Measurements from ENCODE around the gene FOXN3. TPM values are rescaled to one million over a fixed set of nuclear protein-coding genes. Genes with fewer than 3 reads are reported as not detected.

Gene FOXN3
- total RNA-seq, 1 experiment from 2014 or later: 125 TPM

- H3T11ph ChIP-seq (ENCODE audit: low read length): no peak overlapping the region
- peaks cover 47 to 61% (median 48%) of the 10 kb centered on the region in 3 experiments for H3K36me3 Mint-ChIP-seq (ENCODE audit: insufficient read depth in 1 of 3, low read depth in 3 of 3)
- H3K27me3 Mint-ChIP-seq (ENCODE audit: low read depth): no peaks in the 10 kb centered on the region
- DNase-seq: no peak
- no peak overlapping the region for H4K91ac ChIP-seq (ENCODE audit: insufficient read length, low read depth, low read length)
- TF ChIP-seq, protein P1, sequence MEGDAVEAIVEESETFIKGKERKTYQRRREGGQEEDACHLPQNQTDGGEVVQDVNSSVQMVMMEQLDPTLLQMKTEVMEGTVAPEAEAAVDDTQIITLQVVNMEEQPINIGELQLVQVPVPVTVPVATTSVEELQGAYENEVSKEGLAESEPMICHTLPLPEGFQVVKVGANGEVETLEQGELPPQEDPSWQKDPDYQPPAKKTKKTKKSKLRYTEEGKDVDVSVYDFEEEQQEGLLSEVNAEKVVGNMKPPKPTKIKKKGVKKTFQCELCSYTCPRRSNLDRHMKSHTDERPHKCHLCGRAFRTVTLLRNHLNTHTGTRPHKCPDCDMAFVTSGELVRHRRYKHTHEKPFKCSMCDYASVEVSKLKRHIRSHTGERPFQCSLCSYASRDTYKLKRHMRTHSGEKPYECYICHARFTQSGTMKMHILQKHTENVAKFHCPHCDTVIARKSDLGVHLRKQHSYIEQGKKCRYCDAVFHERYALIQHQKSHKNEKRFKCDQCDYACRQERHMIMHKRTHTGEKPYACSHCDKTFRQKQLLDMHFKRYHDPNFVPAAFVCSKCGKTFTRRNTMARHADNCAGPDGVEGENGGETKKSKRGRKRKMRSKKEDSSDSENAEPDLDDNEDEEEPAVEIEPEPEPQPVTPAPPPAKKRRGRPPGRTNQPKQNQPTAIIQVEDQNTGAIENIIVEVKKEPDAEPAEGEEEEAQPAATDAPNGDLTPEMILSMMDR (conservative IDR thresholded peaks at IDR 0.05): no peak
- no peak overlapping the region for H3K14ac ChIP-seq (ENCODE audit: insufficient read depth, low read length)
- H3K9me3 Mint-ChIP-seq: no peaks in the 10 kb centered on the region; a peak in 3 of 5 replicates
- H3K9me3 ChIP-seq (ENCODE audit: control insufficient read depth, low read depth, low read length): no peaks in the 10 kb centered on the region
- H2BK5ac ChIP-seq (ENCODE audit: insufficient read length, low read length): no peak overlapping the region
- WGBS (ENCODE audit: extremely low coverage, insufficient read length, low lambda C conversion rate): no CpG with 5 or more reads among the region's 11 CpGs
- no peak overlapping the region for H2BK120ac ChIP-seq (ENCODE audit: low read depth, low read length, poor library complexity, severe bottlenecking)
- no peak overlapping the region for H2BK20ac ChIP-seq (ENCODE audit: low read depth, low read length, poor library complexity, severe bottlenecking)
- no peak overlapping the region for H3K27ac ChIP-seq (ENCODE audit: insufficient read length, low read depth, low read length)
- H2AK5ac ChIP-seq (ENCODE audit: insufficient read length, low read length): no peak overlapping the region
- no peak overlapping the region for H4K8ac ChIP-seq (replicated peaks; ENCODE audit: insufficient read length, low read depth, low read length)
- H2BK12ac ChIP-seq (ENCODE audit: insufficient read length, low read depth, low read length): no peak overlapping the region
- no peak overlapping the region for H3K18ac ChIP-seq (ENCODE audit: insufficient read length, low read depth, low read length)
- H3K4me3 Mint-ChIP-seq: no peak overlapping the region
- H3K23ac ChIP-seq (ENCODE audit: insufficient read length, low read depth, low read length): peak overlapping the region; percentile 62
- H3K9ac ChIP-seq (ENCODE audit: extremely low read depth, insufficient read length, low read length): no peak overlapping the region
- H3K4me2 ChIP-seq (ENCODE audit: insufficient read depth, insufficient read length, low read length): no peak overlapping the region
- H2AFZ ChIP-seq (ENCODE audit: low read length): no peak overlapping the region
- no peaks in the 10 kb centered on the region for H3K4me1 ChIP-seq (ENCODE audit: insufficient read depth, low read length)
- no peaks in the 10 kb centered on the region for H3K79me2 ChIP-seq (ENCODE audit: insufficient read depth, low read length)
- H3K4ac ChIP-seq (ENCODE audit: low read depth, low read length): no peak overlapping the region
- H4K20me1 ChIP-seq (ENCODE audit: control insufficient read depth, insufficient read depth, insufficient read length): no peaks in the 10 kb centered on the region
- H2BK15ac ChIP-seq (ENCODE audit: low read depth, low read length): no peak overlapping the region
- H3K27me3 ChIP-seq (ENCODE audit: insufficient read depth, low read length): no peaks in the 10 kb centered on the region
- H3K4me1 Mint-ChIP-seq: peaks cover 1 to 5% of the 10 kb centered on the region in 2 experiments
- peak overlapping the region; percentile 15 to 65 (median 49); a peak in 2 of 7 replicates for H3K27ac Mint-ChIP-seq
- no peak overlapping the region for H4K5ac ChIP-seq (ENCODE audit: insufficient read length, low read depth, low read length)
- H3K23me2 ChIP-seq (ENCODE audit: insufficient read length, low read depth, low read length, poor library complexity, severe bottlenecking): no peaks in the 10 kb centered on the region
- H3K56ac ChIP-seq (ENCODE audit: insufficient read length, low read depth, low read length): no peak overlapping the region
- no peaks in the 10 kb centered on the region for H3K79me1 ChIP-seq (ENCODE audit: insufficient read depth, low read depth, low read length, poor library complexity, severe bottlenecking)
Measured at GRCh38 chr14:89165189-89166181, 251.5 kb downstream of the FOXN3 start.
